Colonic mucosa (tissue), 4 donors: Measurements from ENCODE around the gene KRTAP20-1. TPM values are rescaled to one million over a fixed set of nuclear protein-coding genes. Genes with fewer than 3 reads are reported as not detected.

Experiments used
- DNase-seq: peaks from one replicate; pipeline ENCODE4 v3.0.0-alpha.2; 2020
- H3K27ac ChIP-seq: fragments of 200-600 bp; one replicate; pipeline ENCODE4 v1.8.0; 2021
- H3K27me3 ChIP-seq: fragments of 200-600 bp; one replicate; pipeline ENCODE4 v1.8.0; 2021
- H3K36me3 ChIP-seq: fragments of 200-600 bp; one replicate; pipeline ENCODE4 v1.8.0; 2021
- H3K4me1 ChIP-seq: fragments of 200-600 bp; one replicate; pipeline ENCODE4 v1.8.0; 2021; ENCODE audit warnings: mild to moderate bottlenecking
- H3K4me3 ChIP-seq: fragments of 200-600 bp; one replicate; pipeline ENCODE4 v1.8.0; 2021
- H3K9ac ChIP-seq, 2 donors: one replicate each; pipeline ENCODE4 v1.7.0; 2013; ENCODE audit warnings: control low read depth in 2 of 2, low read depth in 2 of 2, low read length in 2 of 2
- H3K9me3 ChIP-seq: fragments of 200-600 bp; one replicate; pipeline ENCODE4 v1.8.0; 2021
- CTCF ChIP-seq: fragments of 200-600 bp; IDR thresholded peaks from one replicate; pipeline ENCODE4 v1.8.0; 2022; ENCODE audit warnings: antibody characterized with exemption, mild to moderate bottlenecking
- intact Hi-C: fragments of 100-400 bp; cut with DNase I; formaldehyde crosslinking; loops from one replicate; pipeline ENCODE4 v1.14.1; 2022
- total RNA-seq, 2 donors: library from RNA; stranded (reverse); fragmentation: NEBNext Ultra II Directional in 1 of 2; extraction: Animal tissue kit (Norgen Biotek cat#: 25700) in 1 of 2; gene quantifications; one replicate each; pipeline ENCODE4 v1.2.1, GENCODE V29; 2021
- donor health status: healthy.
- donor health status: DM: no; HTN: no; CAD: no.
- donor health status: DM: no; HTN: no; CAD: no.

The KRTAP20-1 gene
- total RNA-seq, 2 donors from 2014 or later = not detected

GRCh38 chr21:30638686-30639085, 22.5 kb downstream of the KRTAP20-1 start:
- intact Hi-C loops = no loop called here
- H3K9me3 ChIP-seq = no peaks in the 10 kb centered on the region
- TF ChIP-seq CTCF = no peak

GRCh38 chr21:30642564-30642963, 26.3 kb downstream of the KRTAP20-1 start, which contains the start of gene KRTAP20-3:
Gene KRTAP20-3 (plus strand): TSS chr21:30642864.
- H3K4me1 ChIP-seq = no peaks in the 10 kb centered on the region

More at GRCh38 chr21:30638686-30639085, 22.5 kb downstream of the KRTAP20-1 start:
- H3K9ac ChIP-seq = no peak overlapping the region
- H3K27me3 ChIP-seq = no peaks in the 10 kb centered on the region
- H3K36me3 ChIP-seq = no peaks in the 10 kb centered on the region
- H3K4me3 ChIP-seq = no peak overlapping the region
- H3K4me1 ChIP-seq = no peaks in the 10 kb centered on the region
- no peak for DNase-seq
- H3K27ac ChIP-seq = no peak overlapping the region

GRCh38 chr21:30646904-30647414, 30.7 kb downstream of the KRTAP20-1 start:
- intact Hi-C loops = no loop called here
- Histone ChIP-seq H3K9me3 (no peaks in the 10 kb centered on the region), H3K9ac (no peak overlapping the region), H3K27ac (no peak overlapping the region), H3K4me1 (no peaks in the 10 kb centered on the region), H3K4me3 (no peak overlapping the region), H3K36me3 (no peaks in the 10 kb centered on the region), H3K27me3 (no peaks in the 10 kb centered on the region)
- DNase-seq = no peak
- TF ChIP-seq CTCF = no peak

More at GRCh38 chr21:30642564-30642963, 26.3 kb downstream of the KRTAP20-1 start, which contains the start of gene KRTAP20-3:
- Histone ChIP-seq H3K9ac (no peak within 1 kb of the TSS), H3K9me3 (no peaks in the 10 kb centered on the region), H3K4me3 (no peak within 1 kb of the TSS), H3K27ac (no peak within 1 kb of the TSS), H3K27me3 (no peaks in the 10 kb centered on the region), H3K36me3 (no peaks in the 10 kb centered on the region)
- no peak for TF ChIP-seq CTCF
- intact Hi-C loops = no loop called here
- DNase-seq = no peak

- no peaks in the 10 kb centered on the region for H3K36me3 ChIP-seq
- no peak overlapping the region for H3K9ac ChIP-seq
- H3K4me3 ChIP-seq = no peak overlapping the region
- intact Hi-C loops = no loop called here
- no peaks in the 10 kb centered on the region for H3K27me3 ChIP-seq
- H3K9me3 ChIP-seq = no peaks in the 10 kb centered on the region
- H3K27ac ChIP-seq = no peak overlapping the region
- no peaks in the 10 kb centered on the region for H3K4me1 ChIP-seq
- no peak for DNase-seq
- TF ChIP-seq CTCF = no peak
Observed at GRCh38 chr21:30652891-30653290, 36.7 kb downstream of the KRTAP20-1 start.

Other genes starting within 250 kb of the KRTAP20-1 start
- 1 to 10 TPM; 2.3 to 6.0 TPM for gene KRTAP13-2, start 244.2 kb upstream of the KRTAP20-1 start, total RNA-seq
- not detected for gene KRTAP13-1, start 220.4 kb upstream of the KRTAP20-1 start, total RNA-seq
- gene KRTAP13-3, start 190.5 kb upstream of the KRTAP20-1 start, total RNA-seq = not detected
- gene KRTAP13-4, start 186.2 kb upstream of the KRTAP20-1 start, total RNA-seq = not detected
- gene KRTAP15-1, start 176.2 kb upstream of the KRTAP20-1 start, total RNA-seq = not detected
- not detected for gene KRTAP19-1, start 136.1 kb upstream of the KRTAP20-1 start, total RNA-seq
- not detected for gene KRTAP19-2, start 129.0 kb upstream of the KRTAP20-1 start, total RNA-seq
- not detected for gene KRTAP19-3, start 124.4 kb upstream of the KRTAP20-1 start, total RNA-seq
- gene KRTAP19-4, start 119.3 kb upstream of the KRTAP20-1 start, total RNA-seq = not detected
- not detected for gene KRTAP19-5, start 114.3 kb upstream of the KRTAP20-1 start, total RNA-seq
- not detected for gene KRTAP19-6, start 74.6 kb upstream of the KRTAP20-1 start, total RNA-seq
- not detected for gene KRTAP19-7, start 55.1 kb upstream of the KRTAP20-1 start, total RNA-seq
- not detected for gene KRTAP22-2, start 26.0 kb upstream of the KRTAP20-1 start, total RNA-seq
- gene KRTAP6-3, start 24.0 kb upstream of the KRTAP20-1 start, total RNA-seq = not detected
- gene KRTAP6-2, start 17.5 kb upstream of the KRTAP20-1 start, total RNA-seq = not detected
- not detected for gene KRTAP22-1, start 15.3 kb upstream of the KRTAP20-1 start, total RNA-seq
- not detected for gene KRTAP6-1, start 2.5 kb upstream of the KRTAP20-1 start, total RNA-seq
- gene KRTAP20-4, start 4.2 kb downstream of the KRTAP20-1 start, total RNA-seq = not detected
- not detected for gene KRTAP20-2, start 18.8 kb downstream of the KRTAP20-1 start, total RNA-seq
- gene KRTAP20-3, start 26.4 kb downstream of the KRTAP20-1 start, total RNA-seq = not detected
- gene KRTAP21-3, start 102.4 kb downstream of the KRTAP20-1 start, total RNA-seq = not detected
- gene KRTAP21-2, start 130.8 kb downstream of the KRTAP20-1 start, total RNA-seq = not detected
- gene KRTAP21-1, start 139.0 kb downstream of the KRTAP20-1 start, total RNA-seq = not detected
- not detected for gene KRTAP8-1, start 196.8 kb downstream of the KRTAP20-1 start, total RNA-seq
- gene KRTAP7-1, start 213.3 kb downstream of the KRTAP20-1 start, total RNA-seq = not detected